Body of pancreas (tissue), 4 donors: ENCODE measurements around the gene AURKAIP1. TPM values are rescaled to one million over a fixed set of nuclear protein-coding genes. Genes with fewer than 3 reads are reported as not detected.
A peak's percentile ranks its signal among the peaks of the same experiment; 100 is the strongest.

Experiments
- ATAC-seq: fragments of 150-250 bp; one replicate; pipeline ENCODE4 v1.9.1; 2016
- DNase-seq, 4 donors: peaks; one replicate each; pipeline ENCODE4 v3.0.0-alpha.2; 2019
- H3K27ac ChIP-seq, 4 donors: fragments of 200-600 bp; sonication (generic); 1 replicate in 3 of 4; 2 replicates in 1 of 4; pipeline versions ENCODE4 v1.5.1 to v1.6.1; 2016 to 2019; ENCODE audit warnings: mild to moderate bottlenecking in 1 of 4, mixed read lengths in 1 of 4, moderate library complexity in 1 of 4
- H3K27me3 ChIP-seq, 2 donors: fragments of 200-600 bp; sonication (generic); one replicate each; pipeline ENCODE4 v1.6.0; 2016; ENCODE audit warnings: mild to moderate bottlenecking in 1 of 2
- H3K36me3 ChIP-seq, 2 donors: fragments of 200-600 bp; sonication (generic); replicated peaks in 1 of 2; 2 replicates each; pipeline ENCODE4 v1.5.1; 2016; ENCODE audit warnings: low read depth in 2 of 2; ENCODE audit not compliant: insufficient read depth in 1 of 2
- H3K4me1 ChIP-seq: fragments of 200-600 bp; sonication (generic); one replicate; pipeline ENCODE4 v1.6.0; 2016
- H3K4me3 ChIP-seq, 2 donors: fragments of 200-600 bp; sonication (generic); 1 replicate in 1 of 2; 2 replicates in 1 of 2; pipeline ENCODE4 v1.5.1; 2016 to 2019
- H3K9me3 ChIP-seq, 3 donors: fragments of 200-600 bp; sonication (generic); 1 replicate in 2 of 3; 2 replicates in 1 of 3; pipeline ENCODE4 v1.5.1; 2016
- POLR2A ChIP-seq, 3 donors: fragments of 450-650 bp; IDR thresholded peaks; one replicate each; pipeline ENCODE4 v1.6.1; 2016; ENCODE audit warnings: antibody characterized with exemption in 3 of 3, mild to moderate bottlenecking in 2 of 3
- WGBS, 2 donors: methylation state at CpG; one replicate each; pipeline ENCODE4 v1.1.5; 2017; 5-methylcytosine and 5-hydroxymethylcytosine counted together
- intact Hi-C: fragments of 100-400 bp; cut with DNase I; formaldehyde crosslinking; loops from one replicate; pipeline ENCODE4 v1.15.1; 2023
- microRNA-seq, 2 donors: library from miRNA; unstranded; fragments of <30 nt; microRNA quantifications; one replicate each; pipeline ENCODE4, GENCODE V29; 2016; ENCODE audit warnings: borderline number of aligned reads in 2 of 2, borderline replicate concordance in 2 of 2
- total RNA-seq, 2 donors: library from RNA; depleted of rRNA; stranded (reverse); fragments of >200 nt; gene quantifications; one replicate each; pipeline ENCODE4 v1.1.0, GENCODE V29; 2016
- TF ChIP-seq, protein P1 (sequence below), 7 experiments: fragments of 450-650 bp in 4 of 7; fragments of 200-600 bp in 3 of 7; sonication (generic) in 3 of 7; IDR thresholded peaks; one replicate each; pipeline ENCODE4 v1.5.1; 2016 to 2019; ENCODE audit warnings: antibody characterized with exemption in 7 of 7

Gene AURKAIP1
- total RNA-seq, 2 donors from 2014 or later: 79.4 to 93.7 TPM

DNA sequence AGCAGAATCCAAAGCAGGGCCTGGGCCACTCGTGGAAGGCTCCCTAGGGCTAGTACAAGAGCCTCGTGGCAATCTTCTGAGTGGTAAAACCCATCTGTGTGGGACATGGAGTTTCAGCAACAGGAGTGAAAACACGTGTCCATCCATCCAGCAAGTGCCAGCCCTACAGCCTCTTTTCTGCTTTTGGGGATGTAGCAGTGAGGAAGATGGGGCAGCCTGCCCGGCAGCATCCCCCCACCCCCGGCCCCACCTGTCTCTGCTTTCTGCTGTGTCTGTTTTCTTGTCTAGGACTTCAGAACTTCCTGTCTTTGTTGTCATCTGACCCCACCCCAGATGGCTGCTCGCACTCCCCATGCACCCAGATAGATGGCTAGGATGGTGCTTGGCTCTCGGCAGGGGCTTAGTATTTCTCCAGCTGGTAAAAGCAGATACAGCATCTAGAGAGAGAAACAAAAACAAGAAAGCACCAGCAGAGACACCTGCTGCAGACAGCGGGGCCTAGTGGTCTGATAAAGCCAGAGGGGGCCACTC, 48.9 kb downstream of the AURKAIP1 start:
- ATAC-seq (no peak), DNase-seq (no peak)
- no peak for TF ChIP-seq POLR2A (IDR thresholded peaks at IDR 0.05)
- TF ChIP-seq, protein P1, sequence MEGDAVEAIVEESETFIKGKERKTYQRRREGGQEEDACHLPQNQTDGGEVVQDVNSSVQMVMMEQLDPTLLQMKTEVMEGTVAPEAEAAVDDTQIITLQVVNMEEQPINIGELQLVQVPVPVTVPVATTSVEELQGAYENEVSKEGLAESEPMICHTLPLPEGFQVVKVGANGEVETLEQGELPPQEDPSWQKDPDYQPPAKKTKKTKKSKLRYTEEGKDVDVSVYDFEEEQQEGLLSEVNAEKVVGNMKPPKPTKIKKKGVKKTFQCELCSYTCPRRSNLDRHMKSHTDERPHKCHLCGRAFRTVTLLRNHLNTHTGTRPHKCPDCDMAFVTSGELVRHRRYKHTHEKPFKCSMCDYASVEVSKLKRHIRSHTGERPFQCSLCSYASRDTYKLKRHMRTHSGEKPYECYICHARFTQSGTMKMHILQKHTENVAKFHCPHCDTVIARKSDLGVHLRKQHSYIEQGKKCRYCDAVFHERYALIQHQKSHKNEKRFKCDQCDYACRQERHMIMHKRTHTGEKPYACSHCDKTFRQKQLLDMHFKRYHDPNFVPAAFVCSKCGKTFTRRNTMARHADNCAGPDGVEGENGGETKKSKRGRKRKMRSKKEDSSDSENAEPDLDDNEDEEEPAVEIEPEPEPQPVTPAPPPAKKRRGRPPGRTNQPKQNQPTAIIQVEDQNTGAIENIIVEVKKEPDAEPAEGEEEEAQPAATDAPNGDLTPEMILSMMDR (IDR thresholded peaks at IDR 0.05): no peak
- intact Hi-C loops: no loop called here
- H3K4me1 ChIP-seq: peaks cover 42% of the 10 kb centered on the region
- no peaks in the 10 kb centered on the region for H3K9me3 ChIP-seq
- H3K27me3 ChIP-seq: no peaks in the 10 kb centered on the region
- no peak overlapping the region for H3K4me3 ChIP-seq
- H3K36me3 ChIP-seq: peaks cover 3 to 8% of the 10 kb centered on the region in 2 donors
- 50 to 68% methylated on average over 6 to 8 of the region's 8 CpGs for WGBS, 2 donors
- H3K27ac ChIP-seq: peak overlapping the region; percentile 22 to 95 (median 84)

DNA sequence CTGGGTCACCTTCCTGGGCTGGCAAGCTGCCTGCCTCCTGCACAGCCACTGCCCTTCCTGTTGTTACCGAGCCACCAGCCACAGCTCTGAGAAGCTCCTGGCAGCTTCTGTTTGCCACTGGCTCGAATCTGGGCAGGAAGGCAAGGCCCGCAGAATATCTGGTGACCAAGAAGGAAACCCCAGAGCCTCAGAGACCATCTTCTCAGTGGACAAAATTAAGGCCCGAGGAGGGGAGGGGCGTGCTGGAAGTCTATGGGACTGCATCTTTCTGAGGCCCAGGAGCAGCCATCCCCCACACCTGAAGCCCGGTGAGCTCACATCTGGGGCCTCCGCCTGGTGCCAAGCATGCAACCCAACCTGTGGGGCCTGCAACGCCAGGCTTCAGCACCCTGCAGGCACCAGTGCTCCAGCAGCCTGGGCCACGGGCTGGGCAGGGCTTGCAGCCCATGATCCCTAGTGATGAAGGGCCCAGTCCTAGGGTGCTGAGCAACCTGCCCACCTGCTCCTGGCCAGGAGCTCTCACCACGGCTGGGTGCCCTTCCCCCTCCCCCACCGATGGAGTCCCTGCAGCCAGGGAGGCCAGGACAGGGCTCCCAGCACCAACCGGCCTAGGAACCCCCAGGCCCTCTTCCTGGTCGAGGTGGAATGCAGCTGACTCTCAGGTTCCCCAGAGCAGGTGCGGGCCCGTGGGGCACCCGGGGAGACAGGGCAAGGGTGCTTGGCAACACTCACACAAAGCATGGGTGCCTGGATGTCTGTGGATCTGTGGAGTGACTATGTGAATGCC, 49.5 kb downstream of the AURKAIP1 start:
- intact Hi-C loops: no loop called here
- DNase-seq (peak; percentile 63 to 85 (median 75)), ATAC-seq (no peak)
- no peaks in the 10 kb centered on the region for H3K27me3 ChIP-seq
- H3K4me3 ChIP-seq: peak overlapping the region; percentile 89
- H3K36me3 ChIP-seq: peaks cover 3 to 8% of the 10 kb centered on the region in 2 donors
- H3K4me1 ChIP-seq: peaks cover 49% of the 10 kb centered on the region
- H3K9me3 ChIP-seq: no peaks in the 10 kb centered on the region
- WGBS, 2 donors: 17 to 20% methylated on average over 7 to 16 of the region's 16 CpGs
- H3K27ac ChIP-seq: peak overlapping the region; percentile 78 to 95 (median 90)
- TF ChIP-seq POLR2A (IDR thresholded peaks at IDR 0.05): no peak
- TF ChIP-seq, protein P1 (IDR thresholded peaks at IDR 0.05): no peak

DNA sequence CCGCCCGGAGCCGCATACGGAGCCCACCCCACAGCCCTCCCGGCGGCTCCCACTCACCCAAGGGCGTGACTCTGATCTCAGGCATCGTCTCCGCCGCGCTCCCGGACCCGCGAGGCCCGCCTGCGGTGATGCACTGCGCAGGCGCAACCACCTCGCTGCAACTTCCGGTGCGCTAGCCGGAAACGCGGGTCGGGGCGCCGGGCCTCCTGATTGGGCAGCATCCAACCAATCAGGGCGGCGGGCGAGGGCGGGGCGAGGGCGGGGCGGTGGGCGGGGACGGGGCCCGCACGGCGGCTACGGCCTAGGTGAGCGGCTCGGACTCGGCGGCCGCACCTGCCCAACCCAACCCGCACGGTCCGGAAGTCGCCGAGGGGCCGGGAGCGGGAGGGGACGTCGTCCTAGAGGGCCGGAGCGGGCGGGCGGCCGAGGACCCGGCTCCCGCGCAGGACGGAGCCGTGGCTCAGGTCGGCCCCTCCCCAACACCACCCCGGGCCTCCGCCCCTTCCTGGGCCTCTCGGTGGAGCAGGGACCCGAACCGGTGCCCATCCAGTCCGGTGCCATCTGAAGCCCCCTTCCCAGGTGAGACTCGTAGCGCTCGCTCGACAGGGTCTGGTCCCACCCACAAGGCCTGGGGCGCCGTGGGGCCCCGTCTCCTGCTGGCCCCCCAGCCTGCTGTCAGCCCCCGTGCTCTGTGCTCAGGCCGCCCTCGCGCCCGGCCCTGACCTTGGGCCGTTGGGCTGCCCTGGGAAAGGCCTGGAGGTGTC, 50.3 kb downstream of the AURKAIP1 start, which contains the start of the genes CPTP and INTS11:
TSS of gene CPTP (plus strand) at position 279 of the 764 bp plus-strand sequence. CDS start 2,109 bp downstream, outside the sequence.
TSS of gene INTS11 (minus strand) at position 137 of the 764 bp plus-strand sequence. CDS start at position 85, 52 bp downstream.
- 0 to 1% methylated on average over 24 to 54 of the region's 84 CpGs for whole genome bisulfite sequencing, 2 donors
- peak; percentile 58 to 77 (median 70) for TF ChIP-seq POLR2A (IDR thresholded peaks at IDR 0.05)
- TF ChIP-seq, protein P1 (IDR thresholded peaks at IDR 0.05): no peak
- intact Hi-C loops: no loop called here

DNA sequence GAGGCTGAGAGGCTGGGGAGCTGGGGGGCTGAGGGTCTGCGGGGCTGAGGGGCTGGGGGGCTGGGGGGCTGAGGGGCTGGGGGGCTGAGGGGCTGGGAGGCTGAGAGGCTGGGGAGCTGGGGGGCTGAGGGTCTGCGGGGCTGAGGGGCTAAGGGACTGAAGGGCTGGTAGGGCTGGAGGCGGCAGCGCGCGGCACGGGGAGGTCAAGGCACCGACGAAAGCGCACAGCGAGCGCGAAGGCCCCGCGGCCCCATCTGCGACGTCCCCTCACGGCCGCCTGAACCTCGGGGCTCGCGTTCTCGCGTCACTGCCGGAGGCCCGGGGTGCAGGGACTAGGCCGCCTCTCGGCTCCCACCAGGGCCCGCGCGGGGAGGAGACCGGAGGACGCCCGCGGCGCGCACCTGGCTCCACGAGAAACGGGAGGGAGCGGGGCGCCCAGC, 50.9 kb downstream of the AURKAIP1 start:
- peak overlapping the region; percentile 78 to 95 (median 90) for H3K27ac ChIP-seq
- peaks cover 3 to 8% of the 10 kb centered on the region in 2 donors for H3K36me3 ChIP-seq
- H3K4me1 ChIP-seq: peaks cover 50% of the 10 kb centered on the region
- intact Hi-C loops: no loop called here
- DNase-seq (no peak), ATAC-seq (no peak)
- no peaks in the 10 kb centered on the region for H3K27me3 ChIP-seq
- 0% methylated on average over 4 to 25 of the region's 41 CpGs for WGBS, 2 donors
- TF ChIP-seq POLR2A (IDR thresholded peaks at IDR 0.05): no peak
- TF ChIP-seq, protein P1 (IDR thresholded peaks at IDR 0.05): no peak
- peak overlapping the region; percentile 89 for H3K4me3 ChIP-seq
- H3K9me3 ChIP-seq: no peaks in the 10 kb centered on the region

More for the DNA sequence above, 50.3 kb downstream of the AURKAIP1 start, which contains the start of the genes CPTP and INTS11:
- Histone ChIP-seq H3K27me3 (no peaks in the 10 kb centered on the region), H3K9me3 (no peaks in the 10 kb centered on the region), H3K27ac (peak within 1 kb of the TSS; percentile 78 to 95 (median 90)), H3K4me1 (peaks cover 50% of the 10 kb centered on the region), H3K36me3 (peaks cover 3 to 8% of the 10 kb centered on the region in 2 donors), H3K4me3 (peak within 1 kb of the TSS; percentile 89)
- DNase-seq (peak; percentile 94 to 97 (median 95)), ATAC-seq (peak; percentile 93)

Small RNA genes lying within 50 kb of the gene (microRNA-seq; reads per million reads assigned to microRNA genes)
- 0.45 to 0.47 reads per million in 2 donors for gene MIR6808

Other genes starting within 250 kb of the AURKAIP1 start
- gene TTLL10, start 201.3 kb downstream of the AURKAIP1 start, total RNA-seq: under 1 TPM; 0.66 to 0.78 TPM
- gene TNFRSF18, start 168.6 kb downstream of the AURKAIP1 start, total RNA-seq: not detected
- 1 to 10 TPM in 1 of 2 donors, under 1 TPM in 1; 0.99 to 2.6 TPM for gene TNFRSF4, start 161.1 kb downstream of the AURKAIP1 start, total RNA-seq
- 10 to 100 TPM; 89.2 to 97.6 TPM for gene SDF4, start 143.2 kb downstream of the AURKAIP1 start, total RNA-seq
- gene B3GALT6, start 143.0 kb downstream of the AURKAIP1 start, total RNA-seq: 10 to 100 TPM; 18.4 to 35.6 TPM
- gene C1QTNF12, start 128.5 kb downstream of the AURKAIP1 start, total RNA-seq: not detected
- gene UBE2J2, start 101.4 kb downstream of the AURKAIP1 start, total RNA-seq: 10 to 100 TPM; 23.6 to 39.2 TPM
- gene SCNN1D, start 94.8 kb downstream of the AURKAIP1 start, total RNA-seq: 1 to 10 TPM; 4.0 to 4.2 TPM
- gene ACAP3, start 67.3 kb downstream of the AURKAIP1 start, total RNA-seq: 10 to 100 TPM; 37.9 to 53.7 TPM
- gene PUSL1, start 66.6 kb downstream of the AURKAIP1 start, total RNA-seq: 10 to 100 TPM; 20.2 to 20.8 TPM
- gene INTS11, start 50.5 kb downstream of the AURKAIP1 start, total RNA-seq: 100 to 1,000 TPM in 1 of 2 donors, 10 to 100 TPM in 1; 89.0 to 189 TPM
- gene CPTP, start 50.4 kb downstream of the AURKAIP1 start, total RNA-seq: 10 to 100 TPM; 15.6 to 33.0 TPM
- gene TAS1R3, start 43.9 kb downstream of the AURKAIP1 start, total RNA-seq: under 1 TPM in 1 of 2 donors, not detected in 1; 0.26 TPM
- 10 to 100 TPM; 58.1 to 84.4 TPM for gene DVL1, start 25.8 kb downstream of the AURKAIP1 start, total RNA-seq
- gene MXRA8, start 16.7 kb downstream of the AURKAIP1 start, total RNA-seq: 10 to 100 TPM; 23.3 to 48.5 TPM
- gene CCNL2, start 24.1 kb upstream of the AURKAIP1 start, total RNA-seq: 100 to 1,000 TPM; 225 to 246 TPM
- gene MRPL20, start 32.1 kb upstream of the AURKAIP1 start, total RNA-seq: 10 to 100 TPM; 72.8 to 85.9 TPM
- gene ANKRD65, start 46.1 kb upstream of the AURKAIP1 start, total RNA-seq: 10 to 100 TPM; 11.2 to 15.5 TPM
- gene VWA1, start 60.5 kb upstream of the AURKAIP1 start, total RNA-seq: 10 to 100 TPM; 47.1 to 55.5 TPM
- 1 to 10 TPM; 1.6 to 2.3 TPM for gene ATAD3C, start 74.5 kb upstream of the AURKAIP1 start, total RNA-seq
- gene ATAD3B, start 96.6 kb upstream of the AURKAIP1 start, total RNA-seq: 10 to 100 TPM; 16.6 to 37.2 TPM
- gene ATAD3A, start 137.0 kb upstream of the AURKAIP1 start, total RNA-seq: 10 to 100 TPM; 15.8 to 20.8 TPM
- 1 to 10 TPM; 1.0 to 3.6 TPM for gene TMEM240, start 165.4 kb upstream of the AURKAIP1 start, total RNA-seq
- gene SSU72, start 199.7 kb upstream of the AURKAIP1 start, total RNA-seq: 100 to 1,000 TPM in 1 of 2 donors, 10 to 100 TPM in 1; 82.1 to 113 TPM
- gene FNDC10, start 224.9 kb upstream of the AURKAIP1 start, total RNA-seq: 1 to 10 TPM; 1.3 to 2.3 TPM
- 100 to 1,000 TPM in 1 of 2 donors, 10 to 100 TPM in 1; 57.6 to 101 TPM for gene MIB2, start 240.3 kb upstream of the AURKAIP1 start, total RNA-seq